Lung (tissue), 12 donors: ENCODE results near the gene CFAP54. TPM values are rescaled to one million over a fixed set of nuclear protein-coding genes. Genes with fewer than 3 reads are reported as not detected.

Experiments used
- ATAC-seq: fragments of 200-7000 bp; cut with Tn5 transposase; one replicate; pipeline ENCODE4 v1.9.1; 2020; ENCODE audit warnings: moderate number of reproducible peaks; ENCODE audit not compliant: insufficient read depth, low FRiP score
- DNase-seq, 3 donors: peaks; one replicate each; pipeline ENCODE4 v3.0.0-alpha.2; 2013 to 2017
- H3K27ac ChIP-seq, 2 donors: one replicate each; pipeline ENCODE4 v1.5.1; 2013; ENCODE audit warnings: mild to moderate bottlenecking in 2 of 2, moderate library complexity in 2 of 2, control low read depth in 1 of 2, inconsistent platforms in 1 of 2, low read depth in 1 of 2, low read length in 1 of 2
- H3K27me3 ChIP-seq, 3 donors: one replicate each; pipeline ENCODE4 v1.5.1; 2013; ENCODE audit warnings: low read length in 2 of 3; ENCODE audit not compliant: control insufficient read depth in 3 of 3, insufficient read depth in 3 of 3
- H3K36me3 ChIP-seq, 4 donors: one replicate each; pipeline ENCODE4 v1.5.1; 2013; ENCODE audit warnings: low read length in 4 of 4, mild to moderate bottlenecking in 1 of 4, moderate library complexity in 1 of 4; ENCODE audit not compliant: control insufficient read depth in 4 of 4, insufficient read depth in 4 of 4
- H3K4me1 ChIP-seq, 5 donors: one replicate each; pipeline ENCODE4 v1.5.1; 2013; ENCODE audit warnings: low read length in 5 of 5, mild to moderate bottlenecking in 2 of 5, moderate library complexity in 1 of 5; ENCODE audit not compliant: control insufficient read depth in 5 of 5, insufficient read depth in 5 of 5
- H3K4me3 ChIP-seq: one replicate; pipeline ENCODE4 v1.5.1; 2013; ENCODE audit warnings: mild to moderate bottlenecking, control low read depth, moderate library complexity
- H3K9ac ChIP-seq, 2 donors: one replicate each; pipeline ENCODE4 v1.5.1; 2013; ENCODE audit warnings: low read length in 2 of 2, control low read depth in 1 of 2; ENCODE audit not compliant: insufficient read depth in 1 of 2
- H3K9me3 ChIP-seq, 4 donors: one replicate each; pipeline ENCODE4 v1.5.1; 2013; ENCODE audit warnings: low read length in 3 of 4, mild to moderate bottlenecking in 1 of 4, moderate library complexity in 1 of 4; ENCODE audit not compliant: control insufficient read depth in 4 of 4, insufficient read depth in 3 of 4
- WGBS, 2 donors: extraction: QIAGEN DNeasy Blood & Tissue Kit; methylation state at CpG; one replicate each; pipeline ENCODE4 v1.1.7; 2013; 5-methylcytosine and 5-hydroxymethylcytosine counted together
- polyA plus RNA-seq, 2 donors: library from polyadenylated mRNA; stranded (reverse); fragments of 200-250 nt; gene quantifications; one replicate each; pipeline ENCODE4 v1.2.1, GENCODE V29; 2013
- total RNA-seq, 2 donors: library from RNA; depleted of rRNA in 1 of 2; stranded (reverse); fragments of >200 nt in 1 of 2; gene quantifications; one replicate each; pipeline ENCODE4 v1.2.1, GENCODE V29; 2014 to 2021
- TF ChIP-seq, protein P1 (sequence below): IDR thresholded peaks from 2 replicates; pipeline ENCODE4 v1.5.1; 2012; ENCODE audit warnings: mild to moderate bottlenecking; ENCODE audit errors: control extremely low read depth, extremely low read depth
- donor health status: control.
- donor health status: control.
- donor health status: Bipolar disorder and iron deficiency.
- donor health status: healthy.
- donor health status: DM: yes; HTN: yes; CAD: no.

Gene CFAP54
- total and polyA plus RNA-seq, 4 donors, result 0.80 to 35.4 (median 8.2) TPM

DNA sequence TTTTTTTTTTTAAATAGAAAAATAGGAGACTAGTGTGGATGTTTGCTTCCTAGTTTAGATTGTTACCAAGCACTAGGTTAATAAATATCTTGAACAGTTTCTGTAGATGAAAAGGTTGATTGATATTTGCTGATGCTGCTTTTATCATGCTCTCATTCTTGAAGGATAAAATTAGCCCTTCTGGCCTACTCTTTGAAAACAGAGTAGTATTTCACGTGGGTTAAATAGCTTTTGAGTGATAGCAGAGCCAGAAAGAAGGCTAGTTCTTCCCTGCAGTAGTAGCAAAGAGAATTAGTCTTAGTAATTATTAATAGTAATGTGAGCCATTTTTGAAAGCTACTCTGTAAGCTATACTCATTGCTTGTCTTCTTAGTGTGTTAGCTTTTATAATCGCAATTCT is 422.9 kb downstream of the CFAP54 start:
- ATAC-seq, result no peak

DNA sequence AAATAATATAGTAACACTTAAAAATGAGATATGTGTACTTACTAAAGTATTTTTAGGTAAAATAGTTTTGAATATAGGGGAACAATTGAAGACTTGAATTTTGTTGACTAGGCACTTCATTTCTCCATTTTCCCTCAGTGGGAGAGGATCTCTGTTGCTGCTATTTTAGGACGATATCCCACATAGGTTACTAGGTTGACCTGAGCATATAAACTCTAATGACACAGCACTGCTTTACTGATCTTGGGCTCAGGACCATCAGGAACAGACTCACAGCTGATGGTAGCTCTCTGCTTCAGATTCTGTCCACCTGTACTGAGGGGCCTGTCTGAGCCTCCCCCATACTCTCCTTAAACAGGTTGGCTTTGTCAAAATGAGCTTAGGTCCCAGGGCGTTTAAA is 423.6 kb downstream of the CFAP54 start:
- no peak overlapping the region for H3K27ac ChIP-seq
- no peak overlapping the region for H3K4me3 ChIP-seq
- 95 to 96% methylated on average over 2 of the region's 2 CpGs for WGBS, 2 donors
- peaks cover 0 to 11% (median 5%) of the 10 kb centered on the region in 5 donors for H3K4me1 ChIP-seq
- no peaks in the 10 kb centered on the region for H3K27me3 ChIP-seq
- ATAC-seq (no peak), DNase-seq (no peak)
- H3K36me3 ChIP-seq, result peaks cover 0 to 5% (median 2%) of the 10 kb centered on the region in 4 donors
- H3K9me3 ChIP-seq, result no peaks in the 10 kb centered on the region
- TF ChIP-seq, protein P1, sequence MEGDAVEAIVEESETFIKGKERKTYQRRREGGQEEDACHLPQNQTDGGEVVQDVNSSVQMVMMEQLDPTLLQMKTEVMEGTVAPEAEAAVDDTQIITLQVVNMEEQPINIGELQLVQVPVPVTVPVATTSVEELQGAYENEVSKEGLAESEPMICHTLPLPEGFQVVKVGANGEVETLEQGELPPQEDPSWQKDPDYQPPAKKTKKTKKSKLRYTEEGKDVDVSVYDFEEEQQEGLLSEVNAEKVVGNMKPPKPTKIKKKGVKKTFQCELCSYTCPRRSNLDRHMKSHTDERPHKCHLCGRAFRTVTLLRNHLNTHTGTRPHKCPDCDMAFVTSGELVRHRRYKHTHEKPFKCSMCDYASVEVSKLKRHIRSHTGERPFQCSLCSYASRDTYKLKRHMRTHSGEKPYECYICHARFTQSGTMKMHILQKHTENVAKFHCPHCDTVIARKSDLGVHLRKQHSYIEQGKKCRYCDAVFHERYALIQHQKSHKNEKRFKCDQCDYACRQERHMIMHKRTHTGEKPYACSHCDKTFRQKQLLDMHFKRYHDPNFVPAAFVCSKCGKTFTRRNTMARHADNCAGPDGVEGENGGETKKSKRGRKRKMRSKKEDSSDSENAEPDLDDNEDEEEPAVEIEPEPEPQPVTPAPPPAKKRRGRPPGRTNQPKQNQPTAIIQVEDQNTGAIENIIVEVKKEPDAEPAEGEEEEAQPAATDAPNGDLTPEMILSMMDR, result no peak
- H3K9ac ChIP-seq, result no peak overlapping the region

More for the DNA sequence above, 422.9 kb downstream of the CFAP54 start:
- Histone ChIP-seq H3K4me1 (peaks cover 0 to 16% (median 5%) of the 10 kb centered on the region in 5 donors), H3K36me3 (peaks cover 0 to 5% (median 2%) of the 10 kb centered on the region in 4 donors), H3K27me3 (no peaks in the 10 kb centered on the region), H3K9me3 (no peaks in the 10 kb centered on the region), H3K9ac (no peak overlapping the region), H3K4me3 (no peak overlapping the region), H3K27ac (no peak overlapping the region)
- 75 to 85% methylated on average over 2 of the region's 2 CpGs for WGBS, 2 donors
- TF ChIP-seq, protein P1, result no peak
- no peak for DNase-seq

DNA sequence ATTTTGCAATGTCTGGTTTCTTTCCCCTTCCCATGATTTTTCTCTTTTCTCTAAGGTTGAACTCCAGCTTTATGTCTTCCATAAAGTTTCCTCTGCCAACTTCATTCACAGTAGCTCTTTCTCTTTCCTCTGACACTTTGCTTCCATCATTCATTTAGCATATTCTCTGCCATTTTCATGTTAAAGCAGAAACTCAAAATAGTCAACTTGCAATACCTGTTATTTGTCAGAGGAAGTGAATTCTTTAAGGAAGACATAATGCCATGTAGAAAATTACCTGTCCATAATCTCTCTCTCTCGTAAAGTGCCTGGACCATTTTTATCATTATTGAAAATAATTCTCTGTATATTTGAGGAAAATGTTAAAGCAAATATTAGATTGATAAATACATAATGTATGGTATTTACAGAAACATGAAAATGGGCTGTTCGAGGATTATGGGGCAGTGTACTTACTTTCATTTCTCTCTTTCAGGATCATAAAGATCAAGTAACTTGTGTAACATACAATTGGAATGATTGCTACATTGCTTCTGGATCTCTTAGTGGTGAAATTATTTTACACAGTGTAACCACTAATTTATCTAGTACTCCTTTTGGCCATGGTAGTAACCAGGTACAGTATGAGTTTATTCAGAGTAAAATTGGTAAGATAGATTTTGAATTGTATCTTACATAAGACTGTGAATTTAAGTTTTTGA is 430.3 kb downstream of the CFAP54 start:
- Histone ChIP-seq H3K4me1 (no peaks in the 10 kb centered on the region), H3K36me3 (peaks cover 0 to 14% (median 6%) of the 10 kb centered on the region in 4 donors), H3K27me3 (no peaks in the 10 kb centered on the region), H3K4me3 (no peak overlapping the region), H3K9me3 (peaks cover 0 to 3% (median 0%) of the 10 kb centered on the region in 4 donors), H3K27ac (no peak overlapping the region), H3K9ac (no peak overlapping the region)
- WGBS, 2 donors, result 84 to 91% methylated on average over 2 of the region's 2 CpGs
- TF ChIP-seq, protein P1, result no peak
- DNase-seq (no peak), ATAC-seq (no peak)

Other genes with a start within 250 kb of the CFAP54 start
- 100 to 1,000 TPM in 1 of 2 donors, 10 to 100 TPM in 1; 36.8 to 130 TPM for gene CDK17, start 89.1 kb upstream of the CFAP54 start, total RNA-seq
- gene CDK17, start 89.1 kb upstream of the CFAP54 start, polyA plus RNA-seq, result 10 to 100 TPM; 13.7 to 21.4 TPM